Fibroblast of villous mesenchyme (primary cell): Measurements from ENCODE around the gene BOC. TPM values are rescaled to one million over a fixed set of nuclear protein-coding genes. Genes with fewer than 3 reads are reported as not detected.
"Not testable (repeated sequence)": the region's sequence is repeated elsewhere in the genome, so short reads cannot be mapped to it uniquely, and the experiment has no call there.

Experiments
- DNase-seq: peaks from one replicate; pipeline ENCODE4 v3.0.0-alpha.2; 2010; ENCODE audit warnings: low read depth
- H3K4me3 ChIP-seq: 2 replicates; pipeline ENCODE4 v1.5.1; 2011; ENCODE audit warnings: low read depth, mild to moderate bottlenecking, low read length
- total RNA-seq: library from RNA; depleted of rRNA; stranded (reverse); fragments of >200 nt; gene quantifications from 2 replicates; pipeline ENCODE4 v1.2.3, GENCODE V29; 2012
- TF ChIP-seq, protein P1 (sequence below): IDR thresholded peaks from 2 replicates; pipeline ENCODE4 v1.5.1; 2012; ENCODE audit warnings: low read depth, mild to moderate bottlenecking, low read length; ENCODE audit not compliant: insufficient read depth

The BOC gene
- total RNA-seq, 1 donor = 14.2 TPM

DNA sequence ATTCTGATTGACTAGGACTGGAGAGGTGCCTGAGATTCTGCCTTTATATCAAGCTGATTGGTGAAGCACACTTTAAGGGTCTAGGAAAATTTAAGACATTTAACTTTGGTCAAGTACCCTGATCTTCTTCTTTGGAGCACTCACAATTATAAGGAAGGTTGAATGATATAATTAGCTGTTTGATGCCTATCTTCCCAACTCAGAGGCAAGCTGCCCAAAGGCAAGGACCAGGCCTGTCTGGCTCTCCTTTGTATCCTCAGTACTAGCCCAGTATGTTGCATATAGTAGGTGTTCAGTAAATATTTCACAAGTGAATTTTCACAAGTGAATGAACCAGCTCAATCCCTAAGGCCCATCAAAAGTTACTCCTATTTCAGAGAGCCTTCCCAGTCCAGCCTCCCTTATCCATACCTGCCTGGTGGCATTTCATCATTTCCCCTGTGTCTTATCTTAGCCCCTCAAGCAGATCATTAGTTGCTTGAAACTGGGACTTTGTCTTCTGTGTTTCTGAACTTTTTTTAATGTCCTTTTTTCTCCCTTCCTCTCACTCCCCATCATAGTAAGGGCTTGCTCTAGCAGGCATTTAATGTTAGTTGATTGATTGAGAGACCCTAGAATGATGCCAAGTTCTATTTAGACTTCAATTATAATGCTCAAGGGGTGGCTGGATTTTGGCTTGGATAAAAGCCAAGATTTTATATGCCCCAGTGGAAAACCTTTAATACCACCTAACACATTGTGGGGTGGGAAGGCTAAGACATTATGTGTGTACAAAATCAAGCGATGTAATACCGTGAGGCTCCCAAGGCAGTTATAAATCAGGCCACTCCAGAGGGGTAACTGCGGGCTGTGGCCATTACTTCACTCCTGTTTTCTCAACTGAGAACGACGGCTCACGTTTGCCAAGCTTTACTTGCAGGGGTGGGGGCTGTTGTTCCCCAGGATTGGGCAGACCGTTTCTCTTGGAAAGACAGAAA, 43.2 kb upstream of the BOC start:
- TF ChIP-seq, protein P1, sequence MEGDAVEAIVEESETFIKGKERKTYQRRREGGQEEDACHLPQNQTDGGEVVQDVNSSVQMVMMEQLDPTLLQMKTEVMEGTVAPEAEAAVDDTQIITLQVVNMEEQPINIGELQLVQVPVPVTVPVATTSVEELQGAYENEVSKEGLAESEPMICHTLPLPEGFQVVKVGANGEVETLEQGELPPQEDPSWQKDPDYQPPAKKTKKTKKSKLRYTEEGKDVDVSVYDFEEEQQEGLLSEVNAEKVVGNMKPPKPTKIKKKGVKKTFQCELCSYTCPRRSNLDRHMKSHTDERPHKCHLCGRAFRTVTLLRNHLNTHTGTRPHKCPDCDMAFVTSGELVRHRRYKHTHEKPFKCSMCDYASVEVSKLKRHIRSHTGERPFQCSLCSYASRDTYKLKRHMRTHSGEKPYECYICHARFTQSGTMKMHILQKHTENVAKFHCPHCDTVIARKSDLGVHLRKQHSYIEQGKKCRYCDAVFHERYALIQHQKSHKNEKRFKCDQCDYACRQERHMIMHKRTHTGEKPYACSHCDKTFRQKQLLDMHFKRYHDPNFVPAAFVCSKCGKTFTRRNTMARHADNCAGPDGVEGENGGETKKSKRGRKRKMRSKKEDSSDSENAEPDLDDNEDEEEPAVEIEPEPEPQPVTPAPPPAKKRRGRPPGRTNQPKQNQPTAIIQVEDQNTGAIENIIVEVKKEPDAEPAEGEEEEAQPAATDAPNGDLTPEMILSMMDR = no peak
- no peak for DNase-seq
- no peak overlapping the region for H3K4me3 ChIP-seq

DNA sequence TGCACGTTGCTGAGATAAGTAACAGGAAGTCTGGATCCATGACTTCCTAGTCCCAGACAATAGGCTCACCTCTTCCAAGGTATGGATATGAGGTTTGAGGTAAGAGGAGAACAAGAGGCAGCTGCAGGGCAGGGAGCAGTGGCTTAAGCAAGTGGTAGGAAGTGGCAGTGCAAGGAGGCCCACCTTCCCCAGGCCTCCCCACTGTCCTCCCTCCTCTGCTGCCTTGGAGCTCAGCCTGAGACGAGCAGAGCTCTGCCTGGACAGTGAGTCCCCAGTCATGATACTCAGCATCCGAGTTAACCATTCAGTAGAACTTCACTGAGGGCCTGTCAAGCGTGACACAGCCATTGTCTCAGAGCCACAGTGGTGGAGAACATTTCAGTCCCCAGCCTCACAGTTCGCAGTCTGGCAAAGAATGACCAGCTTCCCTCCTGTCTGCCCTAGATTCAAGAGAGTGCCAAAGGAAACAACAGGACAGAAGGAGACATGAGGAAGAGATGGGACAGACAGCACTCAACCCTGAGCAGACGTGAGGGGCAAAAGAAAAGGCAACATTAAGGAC, 41.4 kb upstream of the BOC start:
- no peak overlapping the region for H3K4me3 ChIP-seq
- TF ChIP-seq, protein P1 = no peak
- DNase-seq = no peak

GRCh38 chr3:113170771-113171170, 40.6 kb upstream of the BOC start:
- TF ChIP-seq, protein P1 = no peak
- no peak for DNase-seq
- no peak overlapping the region for H3K4me3 ChIP-seq

GRCh38 chr3:113171675-113172300, 39.6 kb upstream of the BOC start:
- not testable (repeated sequence) for DNase-seq, H3K4me3 ChIP-seq

DNA sequence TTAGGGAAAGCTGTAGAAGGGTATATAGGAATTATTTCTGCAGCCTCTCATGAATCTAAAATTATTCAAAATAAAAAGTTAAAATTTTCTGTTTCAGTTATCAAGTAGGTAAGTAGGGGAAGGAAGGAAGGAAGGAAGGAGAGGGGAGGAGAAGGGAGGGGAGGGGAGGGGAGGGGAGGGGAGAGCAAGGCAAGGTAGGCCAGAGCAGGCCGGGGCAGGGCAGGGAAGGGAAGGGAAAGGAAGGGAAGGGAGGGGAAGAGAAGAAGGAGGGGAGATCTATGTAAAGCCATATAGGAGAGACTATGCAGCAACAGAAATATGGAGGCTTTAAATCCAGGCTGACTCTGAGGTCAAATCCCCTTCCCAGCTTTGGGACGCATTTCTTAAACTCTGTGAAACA, 38.3 kb upstream of the BOC start:
- no peak overlapping the region for H3K4me3 ChIP-seq
- TF ChIP-seq, protein P1 = no peak
- no peak for DNase-seq

DNA sequence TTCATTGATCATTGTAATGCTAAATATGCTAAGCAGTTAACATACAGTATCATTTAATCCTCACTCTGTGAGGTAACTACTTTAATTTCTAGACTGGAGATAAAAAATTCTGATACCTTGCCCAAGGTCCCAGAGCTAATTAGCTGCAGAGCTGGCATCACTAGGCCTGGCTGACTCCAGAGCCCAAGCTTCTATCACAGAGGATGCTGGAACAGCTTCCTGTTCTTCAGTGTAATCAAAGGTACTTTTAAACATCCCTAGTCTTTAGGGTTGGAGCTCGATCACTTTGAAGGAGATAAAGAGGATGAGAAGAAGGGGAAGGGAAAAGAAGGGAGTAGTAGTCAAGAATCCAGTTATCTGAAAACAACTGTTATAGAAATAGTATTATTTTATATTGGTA, 37.1 kb upstream of the BOC start:
- TF ChIP-seq, protein P1 = no peak
- H3K4me3 ChIP-seq = no peak overlapping the region
- DNase-seq = no peak
